K562 (cell line): ENCODE results near the gene PPP1CA. TPM values are rescaled to one million over a fixed set of nuclear protein-coding genes. Genes with fewer than 3 reads are reported as not detected.

Experiments
- FOXO4 ChIP-seq: fragments of 450-650 bp; formaldehyde crosslinking; IDR thresholded peaks from 2 replicates; pipeline ENCODE4 v1.4.0; 2020; ENCODE audit warnings: mild to moderate bottlenecking, moderate library complexity
- HDAC1 ChIP-seq, 2 experiments: fragments of 450-650 bp; IDR thresholded peaks; 2 replicates each; pipeline ENCODE4 v1.6.1; 2016 to 2017; ENCODE audit warnings: inconsistent platforms in 1 of 2, mild to moderate bottlenecking in 1 of 2, moderate library complexity in 1 of 2
- HDGF ChIP-seq: fragments of 450-650 bp; IDR thresholded peaks from 2 replicates; pipeline ENCODE4 v1.6.1; 2016
- HINFP ChIP-seq: fragments of 450-650 bp; conservative IDR thresholded peaks from 2 replicates; pipeline ENCODE4 v1.6.1; 2016; ENCODE audit warnings: missing genetic modification characterization, low read depth, mild to moderate bottlenecking, control low read depth, missing compliant biosample characterization
- HMG20A ChIP-seq: fragments of 450-650 bp; formaldehyde crosslinking; conservative IDR thresholded peaks from 2 replicates; pipeline ENCODE4 v1.4.0; 2020; ENCODE audit warnings: mild to moderate bottlenecking, mixed read lengths
- HNRNPLL ChIP-seq: fragments of 200-400 bp; formaldehyde crosslinking; IDR thresholded peaks from 2 replicates; pipeline ENCODE4 v1.6.1; 2017; ENCODE audit warnings: low read length, low read depth, mild to moderate bottlenecking; ENCODE audit not compliant: poor library complexity, severe bottlenecking
- POLR2AphosphoS2 ChIP-seq: IDR thresholded peaks from 2 replicates; pipeline ENCODE4 v1.6.1; 2012; ENCODE audit warnings: low read length, improper control_type of control experiment
- PYGO2 ChIP-seq: fragments of 450-650 bp; IDR thresholded peaks from 2 replicates; pipeline ENCODE4 v1.6.1; 2016; ENCODE audit warnings: mild to moderate bottlenecking, missing genetic modification characterization, moderate library complexity, missing compliant biosample characterization
- RCOR1 ChIP-seq, 2 experiments: IDR thresholded peaks; 2 replicates each; pipeline ENCODE4 v1.6.1; 2012; ENCODE audit warnings: low read depth in 2 of 2, low read length in 2 of 2, borderline replicate concordance in 1 of 2, improper control_type of control experiment in 1 of 2
- RNF2 ChIP-seq: sonication (generic); IDR thresholded peaks from 2 replicates; pipeline ENCODE4 v1.6.1; 2016
- SIN3B ChIP-seq: fragments of 450-650 bp; IDR thresholded peaks from 2 replicates; pipeline ENCODE4 v1.6.1; 2017; ENCODE audit warnings: low read depth, mild to moderate bottlenecking, moderate library complexity
- SNRNP70 ChIP-seq: fragments of 200-400 bp; formaldehyde crosslinking; optimal IDR thresholded peaks from 2 replicates; pipeline ENCODE3; 2017; ENCODE audit warnings: low read depth, low read length
- UBTF ChIP-seq, 2 experiments: IDR thresholded peaks; 2 replicates each; pipeline ENCODE4 v1.6.1; 2012; ENCODE audit warnings: improper control_type of control experiment in 2 of 2, low read depth in 2 of 2, low read length in 2 of 2, borderline replicate concordance in 1 of 2
- ZBTB11 ChIP-seq, 3 experiments: fragments of 200-800 bp in 1 of 3; fragments of 250-450 bp in 1 of 3; fragments of 450-650 bp in 1 of 3; sonication (Bioruptor Pico) in 1 of 3; sonication (Bioruptor generic) in 1 of 3; formaldehyde crosslinking in 1 of 3; IDR thresholded peaks; 2 replicates each; pipeline versions ENCODE4 v1.6.1 to v1.8.0; 2016 to 2022; ENCODE audit warnings: mild to moderate bottlenecking in 2 of 3, missing genetic modification characterization in 2 of 3, missing compliant biosample characterization in 1 of 3, moderate library complexity in 1 of 3
- ZNF184 ChIP-seq: sonication (generic); formaldehyde crosslinking; IDR thresholded peaks from 2 replicates; pipeline ENCODE4 v1.5.0; 2020; ENCODE audit warnings: missing genetic modification reagents
- ZNF511 ChIP-seq: sonication (generic); formaldehyde crosslinking; IDR thresholded peaks from 2 replicates; pipeline ENCODE4 v1.8.0; 2022; ENCODE audit warnings: mild to moderate bottlenecking, missing genetic modification reagents
- polyA plus RNA-seq, 8 experiments: library from polyadenylated mRNA; depleted of rRNA in 4 of 8; stranded (reverse) in 5 of 8; unstranded in 3 of 8; fragments of >200 nt; fragmentation: Nextera tagmentation in 2 of 8; fragmentation: Illumina TruSeq in 1 of 8; extraction: Ambion mirVana in 2 of 8; extraction: Trizol in 1 of 8; gene quantifications; 2 replicates each; pipeline versions ENCODE4 v1.2.1 to v1.2.3, GENCODE V29; 2011 to 2014; ENCODE audit warnings: inconsistent platforms in 1 of 8, missing spikeins in 1 of 8
- total RNA-seq, 7 experiments: library from RNA; depleted of rRNA in 6 of 7; stranded (reverse); fragments of >200 nt in 6 of 7; fragmentation: Illumina TruSeq in 2 of 7; extraction: Trizol in 2 of 7; gene quantifications; 2 replicates each; pipeline versions ENCODE4 v1.2.1 to v1.2.3, GENCODE V29; 2011 to 2021; ENCODE audit warnings: low replicate concordance in 1 of 7

Gene PPP1CA
- total and polyA plus RNA-seq, 9 of the 15 experiments (the other 6 are each of a cell fraction or from before 2014, with no cell fraction given), result 18.2 to 242 (median 188) TPM

- TF ChIP-seq ZBTB11 (CRISPR knock-in tag; IDR thresholded peaks at IDR 0.05), result peak in 1 of 3 experiments; percentile 90; a peak in 4 of 6 replicates
- no peak for TF ChIP-seq RCOR1 (IDR thresholded peaks at IDR 0.05; ENCODE audit: borderline replicate concordance in 1 of 2, low read depth in 2 of 2, low read length in 2 of 2)
- TF ChIP-seq ZNF184 (CRISPR knock-in tag), result no peak
- no peak for TF ChIP-seq HNRNPLL
- no peak for TF ChIP-seq HINFP (tag)
- 0 out of 4 replicates have a peak, but pooled peaks of 1 of the 2 experiments have one; percentile 60 for TF ChIP-seq HDAC1 (IDR thresholded peaks at IDR 0.05)
- TF ChIP-seq FOXO4 (CRISPR knock-in tag), result no peak; the same call in 1 of the 2 replicates
- TF ChIP-seq PYGO2 (tag), result no peak
- TF ChIP-seq RNF2, result no peak
- no peak for TF ChIP-seq HMG20A (CRISPR knock-in tag)
- peak; percentile 35; the same call in 1 of the 2 replicates for TF ChIP-seq POLR2AphosphoS2
- TF ChIP-seq SIN3B, result peak; percentile 71
- no peak for TF ChIP-seq SNRNP70
- TF ChIP-seq UBTF (IDR thresholded peaks at IDR 0.05; ENCODE audit: borderline replicate concordance in 1 of 2, low read depth in 2 of 2, low read length in 2 of 2), result 0 out of 4 replicates have a peak, but pooled peaks of 1 of the 2 experiments have one; percentile 11
- TF ChIP-seq ZNF511 (CRISPR knock-in tag), result 0 out of 2 replicates have a peak, but pooled peaks have one; percentile 17
- TF ChIP-seq HDGF, result no peak
Measured at GRCh38 chr11:67401495-67402191, at the start of gene PPP1CA (continued).
